ENCODE data around the gene MRLN.

MRLN gene

GRCh38 chr10:59774451-59774850, 21.2 kb upstream of the MRLN start:
- no peak for TF ChIP-seq CREB1 (IDR thresholded peaks at IDR 0.05; ENCODE audit: low read depth)
- no peak for TF ChIP-seq MAX (IDR thresholded peaks at IDR 0.05)
- TF ChIP-seq ZBTB7A (IDR thresholded peaks at IDR 0.05; ENCODE audit: low read depth), result no peak
- no peak for TF ChIP-seq EP300 (IDR thresholded peaks at IDR 0.05; ENCODE audit: borderline replicate concordance)
- no peak for TF ChIP-seq USF1 (IDR thresholded peaks at IDR 0.05)
- no peak for TF ChIP-seq NFIC (IDR thresholded peaks at IDR 0.05)
- TF ChIP-seq CEBPB (IDR thresholded peaks at IDR 0.05), result no peak
- no peak for TF ChIP-seq TCF12 (IDR thresholded peaks at IDR 0.05; ENCODE audit: low read depth)
- no peak for TF ChIP-seq FOXM1 (IDR thresholded peaks at IDR 0.05; ENCODE audit: borderline replicate concordance, low read depth)
- TF ChIP-seq RAD21 (IDR thresholded peaks at IDR 0.05; ENCODE audit: low read depth), result no peak
- TF ChIP-seq TAF1 (IDR thresholded peaks at IDR 0.05; ENCODE audit: low read depth), result no peak
- no peak for TF ChIP-seq EGR1 (IDR thresholded peaks at IDR 0.05)
- TF ChIP-seq REST (IDR thresholded peaks at IDR 0.05; ENCODE audit: low read depth), result no peak
- TF ChIP-seq YY1 (IDR thresholded peaks at IDR 0.05; ENCODE audit: low read depth), result no peak
- no peak for TF ChIP-seq TEAD4 (IDR thresholded peaks at IDR 0.05)

- no peak for TF ChIP-seq REST (IDR thresholded peaks at IDR 0.05; ENCODE audit: low read depth)
These were observed 19.8 kb upstream of the MRLN start for GRCh38 chr10:59773088-59773487.

GRCh38 chr10:59771162-59771807, 18.0 kb upstream of the MRLN start:
- TF ChIP-seq TEAD4 (IDR thresholded peaks at IDR 0.05), result no peak
- TF ChIP-seq FOXM1 (IDR thresholded peaks at IDR 0.05; ENCODE audit: borderline replicate concordance, low read depth), result no peak
- TF ChIP-seq EGR1 (IDR thresholded peaks at IDR 0.05), result no peak
- no peak for TF ChIP-seq TCF12 (IDR thresholded peaks at IDR 0.05; ENCODE audit: low read depth)

- TF ChIP-seq CREB1 (IDR thresholded peaks at IDR 0.05; ENCODE audit: low read depth) (no peak), NFIC (IDR thresholded peaks at IDR 0.05) (no peak), FOXM1 (IDR thresholded peaks at IDR 0.05; ENCODE audit: borderline replicate concordance, low read depth) (no peak), TEAD4 (IDR thresholded peaks at IDR 0.05) (no peak), MAX (IDR thresholded peaks at IDR 0.05) (no peak), EP300 (IDR thresholded peaks at IDR 0.05; ENCODE audit: borderline replicate concordance) (no peak), ZBTB7A (IDR thresholded peaks at IDR 0.05; ENCODE audit: low read depth) (no peak), REST (IDR thresholded peaks at IDR 0.05; ENCODE audit: low read depth) (no peak), RAD21 (IDR thresholded peaks at IDR 0.05; ENCODE audit: low read depth) (no peak), EGR1 (IDR thresholded peaks at IDR 0.05) (no peak), TCF12 (IDR thresholded peaks at IDR 0.05; ENCODE audit: low read depth) (no peak), YY1 (IDR thresholded peaks at IDR 0.05; ENCODE audit: low read depth) (no peak), CEBPB (IDR thresholded peaks at IDR 0.05) (no peak), TAF1 (IDR thresholded peaks at IDR 0.05; ENCODE audit: low read depth) (no peak), USF1 (IDR thresholded peaks at IDR 0.05) (no peak)
These were observed 17.4 kb upstream of the MRLN start for GRCh38 chr10:59770689-59771088.

GRCh38 chr10:59762505-59762904, 9.2 kb upstream of the MRLN start:
- no peak for TF ChIP-seq EP300 (IDR thresholded peaks at IDR 0.05; ENCODE audit: borderline replicate concordance)
